ENCODE measurements around the gene PRR15L. TPM values are rescaled to one million over a fixed set of nuclear protein-coding genes. Genes with fewer than 3 reads are reported as not detected.

Gene PRR15L
- total and polyA plus RNA-seq, 11 donors, result 0.04 to 2.7 TPM; not detected in 9

DNA sequence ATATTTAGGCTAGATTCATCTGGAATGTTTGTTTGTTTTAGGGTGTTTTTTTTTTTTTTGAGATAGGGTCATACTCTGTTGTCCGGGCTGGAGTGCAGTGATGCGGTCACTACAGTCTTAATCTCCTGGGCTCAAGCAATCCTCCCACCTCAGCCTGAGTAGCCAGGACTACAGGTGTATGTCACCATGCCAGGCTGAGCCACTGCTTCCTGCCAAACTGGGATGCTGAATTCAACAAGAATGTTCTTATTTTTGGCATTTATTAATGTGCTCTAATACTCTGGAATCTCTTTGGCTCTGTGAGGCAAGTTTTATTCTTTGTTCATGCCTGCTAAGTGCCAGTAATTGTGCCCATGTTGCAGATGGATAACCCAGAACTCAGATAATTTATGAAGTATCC is 40.1 kb downstream of the PRR15L start:
- peaks cover 0 to 41% (median 21%) of the 10 kb centered on the region in 12 donors for H3K4me1 ChIP-seq
- WGBS, 4 donors, result 71 to 93% (median 74%) methylated on average over 2 of the region's 2 CpGs
- H3K27ac ChIP-seq, result no peak overlapping the region
- no peak for ATAC-seq
- no peak for TF ChIP-seq POLR2A (IDR thresholded peaks at IDR 0.05)
- H3K36me3 ChIP-seq, result peaks cover 0 to 44% (median 25%) of the 10 kb centered on the region in 9 donors
- no peaks in the 10 kb centered on the region for H3K9me3 ChIP-seq
- intact Hi-C loops (cut with DNase I), result no loop called here
- H3K27me3 ChIP-seq, result no peaks in the 10 kb centered on the region
- H3K4me3 ChIP-seq, result no peak overlapping the region
- DNase-seq, result no peak

- H3K36me3 ChIP-seq, result peaks cover 0 to 39% (median 23%) of the 10 kb centered on the region in 9 donors
- ATAC-seq (peak in 1 of 4 donors; percentile 11), DNase-seq (no peak)
- H3K4me3 ChIP-seq, result no peak overlapping the region
- TF ChIP-seq CTCF (IDR thresholded peaks at IDR 0.05) (no peak), POLR2A (IDR thresholded peaks at IDR 0.05) (no peak)
- 85 to 93% (median 89%) methylated on average over 13 to 19 of the region's 19 CpGs for WGBS, 4 donors
- no peaks in the 10 kb centered on the region for H3K9me3 ChIP-seq
- no peaks in the 10 kb centered on the region for H3K27me3 ChIP-seq
- peaks cover 0 to 41% (median 21%) of the 10 kb centered on the region in 12 donors for H3K4me1 ChIP-seq
- intact Hi-C loops (cut with DNase I), result no loop called here
- H3K27ac ChIP-seq, result peak overlapping the region in 9 of 12 donors; percentile 35 to 74 (median 67)
These were observed 41.0 kb downstream of the PRR15L start for GRCh38 chr17:47916489-47917208.

DNA sequence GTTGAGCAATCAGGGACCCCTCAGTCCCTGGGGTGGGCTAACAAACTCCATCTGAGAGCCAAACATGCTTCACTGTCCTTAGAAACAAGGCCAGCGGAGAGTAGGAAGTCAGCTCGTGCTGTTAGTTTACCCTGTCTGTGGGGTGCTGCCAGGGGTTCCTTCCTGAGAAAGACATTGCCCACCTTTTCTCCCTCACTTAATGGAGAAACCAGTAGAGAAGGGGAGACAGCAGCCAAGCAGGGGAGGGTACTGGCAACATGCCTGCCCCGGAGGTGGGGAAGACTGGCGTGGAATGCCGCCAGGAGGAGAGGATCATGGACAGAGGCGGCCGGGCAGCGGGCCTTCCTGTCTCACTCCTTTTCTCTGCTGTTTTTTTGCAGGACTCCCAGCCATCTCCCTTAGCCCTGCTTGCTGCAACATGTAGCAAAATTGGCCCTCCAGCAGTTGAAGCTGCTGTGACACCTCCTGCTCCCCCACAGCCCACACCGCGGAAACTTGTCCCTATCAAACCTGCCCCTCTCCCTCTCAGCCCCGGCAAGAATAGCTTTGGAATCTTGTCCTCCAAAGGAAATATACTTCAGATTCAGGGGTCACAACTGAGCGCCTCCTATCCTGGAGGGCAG is 41.8 kb downstream of the PRR15L start:
- Histone ChIP-seq H3K9me3 (no peaks in the 10 kb centered on the region), H3K27me3 (no peaks in the 10 kb centered on the region), H3K36me3 (peaks cover 0 to 34% (median 19%) of the 10 kb centered on the region in 9 donors), H3K4me3 (no peak overlapping the region), H3K4me1 (peaks cover 0 to 41% (median 21%) of the 10 kb centered on the region in 12 donors), H3K27ac (peak overlapping the region; percentile 35 to 74 (median 66))
- peak; percentile 52 to 77 (median 67) for DNase-seq
- no peak for TF ChIP-seq CTCF (IDR thresholded peaks at IDR 0.05)
- no peak for TF ChIP-seq POLR2A (IDR thresholded peaks at IDR 0.05)
- ATAC-seq, result peak; percentile 24 to 68 (median 59)
- WGBS, 4 donors, result 42 to 52% (median 48%) methylated on average over 12 of the region's 12 CpGs
- intact Hi-C loops (cut with DNase I), result no loop called here

DNA sequence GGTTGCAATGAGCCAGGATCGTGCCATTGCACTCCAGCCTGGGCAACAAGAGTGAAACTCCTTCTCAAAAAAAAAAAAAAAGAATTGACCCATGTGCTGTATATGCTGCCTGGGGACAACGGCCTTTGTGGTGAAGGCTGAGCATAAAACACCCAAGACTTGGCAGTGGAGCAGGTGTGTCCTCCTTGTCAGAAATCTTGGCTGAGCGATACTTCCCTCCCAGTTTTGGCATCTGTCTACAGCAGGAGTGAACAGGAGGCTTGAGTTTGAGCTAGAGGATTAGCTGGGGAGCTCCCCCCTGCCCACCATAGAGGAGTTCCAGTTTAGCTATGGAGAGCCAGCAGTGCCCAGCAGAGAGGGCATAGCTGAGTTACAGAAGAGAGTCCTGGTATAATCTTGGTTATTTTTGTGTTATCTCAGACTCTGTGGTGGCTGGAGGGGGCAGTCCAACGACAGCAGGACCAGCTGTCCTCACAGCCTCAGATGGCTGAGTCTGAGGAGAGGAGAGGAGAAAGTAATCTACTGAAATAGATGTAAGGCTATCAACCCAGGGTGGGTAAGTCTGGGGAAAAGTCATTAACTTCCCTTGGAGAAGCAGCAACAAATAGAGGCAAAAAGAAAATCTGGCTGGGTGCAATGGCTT is 43.3 kb downstream of the PRR15L start:
- DNase-seq (no peak), ATAC-seq (peak; percentile 62 to 82 (median 73))
- no peaks in the 10 kb centered on the region for H3K27me3 ChIP-seq
- intact Hi-C loops (cut with DNase I), result no loop called here
- H3K9me3 ChIP-seq, result no peaks in the 10 kb centered on the region
- 43 to 57% (median 53%) methylated on average over 4 of the region's 4 CpGs for WGBS, 4 donors
- H3K4me3 ChIP-seq, result no peak overlapping the region
- TF ChIP-seq CTCF (IDR thresholded peaks at IDR 0.05) (no peak), POLR2A (IDR thresholded peaks at IDR 0.05) (no peak)
- H3K4me1 ChIP-seq, result peaks cover 0 to 47% (median 24%) of the 10 kb centered on the region in 12 donors
- peaks cover 0 to 27% (median 19%) of the 10 kb centered on the region in 9 donors for H3K36me3 ChIP-seq
- peak overlapping the region in 10 of 12 donors; percentile 2 to 73 (median 66) for H3K27ac ChIP-seq

Measured in heart left ventricle (tissue), 16 donors.